ENCODE results near the gene ZNF335.
"Not testable (repeated sequence)": the region's sequence is repeated elsewhere in the genome, so short reads cannot be mapped to it uniquely, and the experiment has no call there.

ZNF335 gene

DNA sequence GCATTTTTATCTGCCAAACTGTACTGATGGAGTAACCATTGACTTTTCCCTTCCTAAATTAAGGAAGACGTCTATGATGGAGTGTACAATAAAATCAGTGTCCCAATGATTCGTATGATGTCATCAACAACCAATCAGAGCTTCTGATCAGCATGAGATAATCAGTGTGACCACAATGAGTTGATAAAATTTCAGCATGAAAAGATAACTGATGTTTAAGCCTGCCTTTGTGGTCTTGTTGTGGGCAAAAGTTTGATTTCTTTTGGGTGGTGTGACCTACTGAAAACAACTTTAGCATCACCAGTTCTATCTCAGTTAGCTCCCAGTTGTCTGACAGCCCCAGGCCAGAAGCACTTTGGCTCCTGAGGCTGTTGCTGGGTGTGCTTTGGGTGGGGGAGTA is 34.2 kb downstream of the ZNF335 start:
- Histone ChIP-seq H3K36me3 (ENCODE audit: control insufficient read depth in 1 of 2, insufficient read depth in 2 of 2, low read length in 2 of 2) (peaks cover 36 to 60% of the 10 kb centered on the region in 2 donors), H3K27ac (ENCODE audit: low read length) (no peak overlapping the region), H3K4me3 (ENCODE audit: low read depth in 1 of 2, low read length in 2 of 2) (no peak overlapping the region), H3K27me3 (ENCODE audit: low read depth, low read length) (no peaks in the 10 kb centered on the region), H3K4me1 (ENCODE audit: control insufficient read depth in 1 of 2, insufficient read depth in 2 of 2, low read length in 2 of 2) (peaks cover 0 to 29% of the 10 kb centered on the region in 2 donors), H3K9me3 (ENCODE audit: control insufficient read depth in 1 of 2, low read length in 2 of 2) (no peaks in the 10 kb centered on the region)

DNA sequence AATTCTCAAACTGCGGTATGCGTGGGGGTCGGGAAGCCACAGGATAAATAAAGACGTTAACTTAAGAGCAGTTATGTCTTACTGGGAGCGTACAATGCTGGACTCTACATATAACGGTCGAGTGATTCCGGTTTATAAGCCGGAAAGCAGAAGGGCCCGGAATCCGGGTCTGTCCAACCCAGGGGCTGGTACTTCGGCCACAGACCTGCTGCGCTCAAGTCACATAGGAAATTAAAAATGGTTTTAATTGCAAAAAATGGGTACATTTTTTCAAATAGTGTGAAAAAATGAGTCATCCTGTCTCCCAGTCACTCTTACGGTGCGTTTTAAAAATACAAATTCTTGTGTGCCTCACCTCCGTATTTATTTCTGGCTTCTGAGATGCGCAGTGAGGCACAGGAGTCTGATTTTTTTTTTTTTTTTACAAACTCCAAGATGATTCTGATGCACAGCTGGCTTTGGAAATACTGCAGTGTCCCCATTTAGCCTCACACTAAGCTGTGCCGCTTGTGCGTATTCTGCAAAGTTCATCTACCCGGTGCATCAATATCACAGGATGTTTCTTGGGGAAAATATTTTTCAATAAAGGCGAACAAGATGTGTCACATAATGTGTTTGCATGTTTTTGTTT is 36.5 kb downstream of the ZNF335 start:
- Histone ChIP-seq H3K27me3 (ENCODE audit: low read depth, low read length) (no peaks in the 10 kb centered on the region), H3K9me3 (ENCODE audit: control insufficient read depth in 1 of 2, low read length in 2 of 2) (no peaks in the 10 kb centered on the region), H3K4me3 (ENCODE audit: low read depth in 1 of 2, low read length in 2 of 2) (peak overlapping the region; percentile 87 to 93), H3K4me1 (ENCODE audit: control insufficient read depth in 1 of 2, insufficient read depth in 2 of 2, low read length in 2 of 2) (peaks cover 0 to 30% of the 10 kb centered on the region in 2 donors), H3K36me3 (ENCODE audit: control insufficient read depth in 1 of 2, insufficient read depth in 2 of 2, low read length in 2 of 2) (peaks cover 33 to 45% of the 10 kb centered on the region in 2 donors), H3K27ac (ENCODE audit: low read length) (peak overlapping the region; percentile 95)

DNA sequence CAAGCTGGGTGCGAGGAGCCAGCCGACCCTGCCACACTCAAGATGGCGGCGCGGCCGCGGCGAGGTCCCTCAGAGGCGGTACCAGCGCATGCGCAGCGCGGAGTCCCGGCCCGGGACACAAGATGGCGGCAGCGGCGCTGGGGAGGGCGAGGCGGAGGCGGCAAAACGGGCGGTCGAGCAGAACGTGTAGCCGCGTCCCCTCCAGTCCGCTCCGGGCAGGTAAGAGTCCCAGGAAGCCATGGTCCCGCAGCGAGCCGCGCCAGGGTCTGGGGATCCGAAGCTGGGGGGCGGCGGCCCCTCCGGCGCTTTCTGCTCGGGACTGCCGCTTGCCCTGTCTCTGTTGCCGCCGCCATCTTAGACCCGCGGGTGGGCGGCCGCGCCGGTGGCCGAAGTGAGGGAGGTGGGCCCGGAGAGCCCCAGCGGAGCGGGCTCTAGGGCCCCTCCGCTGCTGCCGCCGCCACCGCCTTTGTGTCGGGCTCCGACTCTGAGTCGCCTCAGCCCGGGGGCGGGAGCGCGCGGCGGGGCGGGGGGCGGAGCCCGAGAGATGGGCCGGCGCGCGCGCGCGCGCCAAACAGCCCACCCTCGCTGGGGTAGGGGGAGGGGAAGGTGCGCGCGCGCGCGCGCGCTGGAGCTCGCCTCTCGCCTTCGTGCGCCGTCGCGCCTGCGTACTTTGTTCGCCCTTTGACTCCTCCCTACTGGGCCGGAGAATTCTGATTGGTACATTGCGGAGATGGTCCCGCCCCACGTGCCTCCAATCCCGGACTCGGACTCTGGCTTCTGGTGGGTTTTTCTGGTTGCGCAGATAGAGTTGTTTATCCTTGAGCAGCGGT is 37.2 kb downstream of the ZNF335 start, which contains the start of gene PCIF1:
PCIF1 (plus strand) TSS at position 98 of the 830 bp plus-strand sequence. CDS start 4,317 bp downstream, outside the sequence.
- H3K27ac ChIP-seq (ENCODE audit: low read length) = peak within 1 kb of the TSS; percentile 95
- peaks cover 0 to 30% of the 10 kb centered on the region in 2 donors for H3K4me1 ChIP-seq (ENCODE audit: control insufficient read depth in 1 of 2, insufficient read depth in 2 of 2, low read length in 2 of 2)
- peak within 1 kb of the TSS; percentile 87 to 96 for H3K4me3 ChIP-seq (ENCODE audit: low read depth in 1 of 2, low read length in 2 of 2)
- H3K9me3 ChIP-seq (ENCODE audit: control insufficient read depth in 1 of 2, low read length in 2 of 2) = no peaks in the 10 kb centered on the region
- no peaks in the 10 kb centered on the region for H3K27me3 ChIP-seq (ENCODE audit: low read depth, low read length)
- peaks cover 26 to 38% of the 10 kb centered on the region in 2 donors for H3K36me3 ChIP-seq (ENCODE audit: control insufficient read depth in 1 of 2, insufficient read depth in 2 of 2, low read length in 2 of 2)

DNA sequence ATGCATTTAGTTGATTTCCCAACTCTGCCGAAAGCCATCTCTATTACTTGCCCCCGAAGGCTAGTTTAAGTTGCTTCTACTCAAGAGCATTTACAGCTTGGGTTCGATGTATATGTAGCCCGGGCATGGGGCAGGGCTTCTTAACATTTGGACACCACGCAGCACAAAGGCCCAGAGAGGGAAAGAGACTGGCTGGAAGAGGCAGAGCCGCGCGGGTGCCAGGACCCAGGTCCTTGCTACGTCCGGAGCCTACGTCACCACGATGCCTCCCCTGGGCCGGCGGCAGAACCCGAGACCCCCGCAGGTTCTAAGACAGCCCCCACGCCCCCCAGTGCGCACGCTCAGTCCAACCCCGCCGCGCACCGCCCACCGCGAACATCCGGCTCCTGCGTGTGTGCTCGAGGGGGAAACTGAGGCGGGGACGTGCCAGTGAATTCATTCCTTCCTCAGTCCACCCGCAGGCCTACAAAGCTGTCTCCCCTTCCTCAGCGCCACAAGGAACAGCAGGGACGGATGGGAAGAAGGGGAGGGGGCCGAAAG is 37.9 kb downstream of the ZNF335 start:
- Histone ChIP-seq H3K36me3 (ENCODE audit: control insufficient read depth in 1 of 2, insufficient read depth in 2 of 2, low read length in 2 of 2) (peaks cover 19 to 31% of the 10 kb centered on the region in 2 donors), H3K4me1 (ENCODE audit: control insufficient read depth in 1 of 2, insufficient read depth in 2 of 2, low read length in 2 of 2) (peaks cover 0 to 30% of the 10 kb centered on the region in 2 donors), H3K27me3 (ENCODE audit: low read depth, low read length) (no peaks in the 10 kb centered on the region), H3K4me3 (ENCODE audit: low read depth in 1 of 2, low read length in 2 of 2) (peak overlapping the region; percentile 87 to 96), H3K27ac (ENCODE audit: low read length) (peak overlapping the region; percentile 95), H3K9me3 (ENCODE audit: control insufficient read depth in 1 of 2, low read length in 2 of 2) (no peaks in the 10 kb centered on the region)

DNA sequence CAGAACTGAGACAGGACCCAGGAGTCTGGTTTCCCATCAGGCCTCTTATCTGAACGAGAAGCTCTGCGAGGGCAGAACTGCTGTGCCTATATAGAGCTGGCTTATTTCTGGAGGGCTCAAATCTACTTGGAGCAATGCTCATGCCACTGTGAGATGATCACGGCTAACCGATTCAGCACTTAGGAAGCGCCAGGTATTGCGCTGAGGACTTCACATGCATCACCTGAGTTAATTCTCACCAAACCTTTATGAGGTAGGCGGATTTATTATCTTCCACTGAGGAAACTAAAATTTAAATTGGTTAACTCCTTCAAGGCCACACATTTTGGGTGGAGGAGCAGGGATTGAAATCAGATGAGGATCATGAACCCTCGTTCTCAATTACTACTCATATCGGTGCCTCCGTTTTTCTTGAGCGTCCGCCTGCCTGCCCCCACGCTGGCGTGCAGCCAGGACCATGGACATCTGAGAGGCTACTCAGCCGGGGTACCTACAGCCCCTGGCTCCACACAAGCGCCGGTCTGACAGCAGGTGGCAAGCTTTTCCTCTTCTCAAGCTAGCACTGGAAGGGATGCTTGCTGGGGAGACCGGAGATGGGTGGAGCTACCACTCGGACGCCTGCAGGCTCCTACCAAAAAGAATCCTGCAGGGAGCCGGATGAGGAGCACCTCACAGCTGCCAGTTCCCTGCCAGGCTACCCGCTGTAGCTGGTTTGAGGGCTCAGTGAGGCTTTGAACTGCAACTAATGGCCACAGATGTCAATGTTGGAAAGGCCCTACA is 38.5 kb downstream of the ZNF335 start:
- no peaks in the 10 kb centered on the region for H3K9me3 ChIP-seq (ENCODE audit: control insufficient read depth in 1 of 2, low read length in 2 of 2)
- peaks cover 12 to 24% of the 10 kb centered on the region in 2 donors for H3K36me3 ChIP-seq (ENCODE audit: control insufficient read depth in 1 of 2, insufficient read depth in 2 of 2, low read length in 2 of 2)
- no peaks in the 10 kb centered on the region for H3K27me3 ChIP-seq (ENCODE audit: low read depth, low read length)
- H3K4me1 ChIP-seq (ENCODE audit: control insufficient read depth in 1 of 2, insufficient read depth in 2 of 2, low read length in 2 of 2) = peaks cover 0 to 30% of the 10 kb centered on the region in 2 donors
- peak overlapping the region; percentile 87 to 96 for H3K4me3 ChIP-seq (ENCODE audit: low read depth in 1 of 2, low read length in 2 of 2)
- peak overlapping the region; percentile 95 for H3K27ac ChIP-seq (ENCODE audit: low read length)

DNA sequence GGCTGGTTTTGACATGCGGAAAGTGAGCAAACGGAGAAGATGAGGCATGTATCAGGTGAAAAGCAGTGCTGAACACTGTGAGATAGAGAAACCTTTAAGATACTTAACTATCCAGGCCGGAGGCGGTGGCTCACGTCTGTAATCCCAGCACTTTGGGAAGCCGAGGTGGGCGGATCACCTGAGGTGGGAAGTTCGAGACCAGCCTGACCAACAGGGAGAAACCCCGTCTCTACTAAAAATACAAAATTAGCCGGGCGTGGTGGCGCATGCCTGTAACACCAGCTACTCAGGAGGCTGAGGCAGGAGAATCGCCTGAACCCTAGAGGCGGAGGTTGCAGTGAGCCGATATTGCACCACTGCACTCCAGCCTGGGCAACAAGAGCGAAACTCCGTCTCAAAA is 40.3 kb downstream of the ZNF335 start:
- peaks cover 0 to 22% of the 10 kb centered on the region in 2 donors for H3K4me1 ChIP-seq (ENCODE audit: control insufficient read depth in 1 of 2, insufficient read depth in 2 of 2, low read length in 2 of 2)
- H3K27ac ChIP-seq (ENCODE audit: low read length); H3K9me3 ChIP-seq (ENCODE audit: control insufficient read depth in 1 of 2, low read length in 2 of 2): not testable (repeated sequence)

DNA sequence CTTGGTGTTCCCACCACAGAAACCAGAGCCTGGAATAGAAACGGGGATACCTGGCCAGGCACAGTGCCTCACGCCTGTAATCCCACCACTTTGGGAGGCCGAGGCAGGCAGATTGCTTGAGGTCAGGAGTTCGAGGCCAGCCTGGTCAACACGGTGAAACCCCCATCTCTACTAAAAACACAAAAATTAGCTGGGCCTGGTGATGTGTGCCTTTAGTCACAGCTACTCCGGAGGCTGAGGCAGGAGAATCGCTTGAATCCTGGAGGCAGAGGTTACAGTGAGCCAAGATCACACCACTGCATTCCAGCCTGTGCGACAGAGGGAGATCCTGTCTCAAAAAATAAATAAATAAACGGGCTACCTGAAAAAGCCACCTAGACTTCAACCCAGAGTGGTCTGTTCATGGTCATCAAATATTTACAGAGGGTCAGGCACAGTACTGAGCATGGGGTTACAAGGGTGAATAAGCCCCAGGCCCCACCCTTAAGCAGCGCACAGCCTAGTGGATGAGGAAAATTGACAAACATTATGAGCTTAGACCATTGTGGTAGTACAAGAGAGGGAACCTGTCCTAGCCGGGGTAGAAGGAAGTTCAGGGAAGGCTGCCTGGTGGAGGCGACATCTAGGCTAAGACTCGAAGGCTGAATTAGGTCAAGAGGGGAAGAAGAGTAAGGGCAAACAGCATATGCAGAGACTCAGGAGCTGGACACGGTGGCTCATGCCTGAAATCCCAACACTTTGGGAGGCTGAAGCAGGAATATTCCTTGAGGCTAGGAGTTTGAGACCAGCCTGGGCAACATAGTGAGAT is 44.7 kb downstream of the ZNF335 start:
- Histone ChIP-seq H3K27me3 (ENCODE audit: low read depth, low read length) (no peaks in the 10 kb centered on the region), H3K4me1 (ENCODE audit: control insufficient read depth in 1 of 2, insufficient read depth in 2 of 2, low read length in 2 of 2) (peaks cover 0 to 4% of the 10 kb centered on the region in 2 donors), H3K9me3 (ENCODE audit: control insufficient read depth in 1 of 2, low read length in 2 of 2) (no peaks in the 10 kb centered on the region), H3K27ac (ENCODE audit: low read length) (no peak overlapping the region), H3K4me3 (ENCODE audit: low read depth in 1 of 2, low read length in 2 of 2) (no peak overlapping the region), H3K36me3 (ENCODE audit: control insufficient read depth in 1 of 2, insufficient read depth in 2 of 2, low read length in 2 of 2) (no peaks in the 10 kb centered on the region)

More for the DNA sequence above, 40.3 kb downstream of the ZNF335 start:
- peaks cover 0 to 10% of the 10 kb centered on the region in 2 donors for H3K36me3 ChIP-seq (ENCODE audit: control insufficient read depth in 1 of 2, insufficient read depth in 2 of 2, low read length in 2 of 2)
- not testable (repeated sequence) for H3K4me3 ChIP-seq (ENCODE audit: low read depth in 1 of 2, low read length in 2 of 2); H3K27me3 ChIP-seq (ENCODE audit: low read depth, low read length)

DNA sequence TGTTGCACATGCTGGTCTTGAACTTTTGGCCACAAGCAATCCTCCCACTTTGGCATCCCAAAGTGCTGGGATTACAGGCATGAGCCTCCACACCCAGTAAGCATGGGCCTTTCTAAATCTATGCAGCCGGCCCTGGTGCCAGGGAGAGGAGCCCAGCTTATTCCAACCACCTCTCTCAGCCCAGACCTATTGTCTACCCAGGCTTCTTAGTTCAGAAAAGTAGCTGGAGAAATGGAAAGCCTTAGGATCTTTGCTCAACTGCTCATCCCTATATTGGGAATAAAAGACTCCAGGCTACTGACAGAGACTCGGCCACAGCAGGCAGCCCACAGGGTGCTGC is 45.3 kb downstream of the ZNF335 start:
- peaks cover 0 to 4% of the 10 kb centered on the region in 2 donors for H3K4me1 ChIP-seq (ENCODE audit: control insufficient read depth in 1 of 2, insufficient read depth in 2 of 2, low read length in 2 of 2)
- H3K27me3 ChIP-seq (ENCODE audit: low read depth, low read length) = no peaks in the 10 kb centered on the region
- no peaks in the 10 kb centered on the region for H3K36me3 ChIP-seq (ENCODE audit: control insufficient read depth in 1 of 2, insufficient read depth in 2 of 2, low read length in 2 of 2)
- H3K9me3 ChIP-seq (ENCODE audit: control insufficient read depth in 1 of 2, low read length in 2 of 2) = no peaks in the 10 kb centered on the region
- H3K4me3 ChIP-seq (ENCODE audit: low read depth in 1 of 2, low read length in 2 of 2) = no peak overlapping the region
- H3K27ac ChIP-seq (ENCODE audit: low read length) = no peak overlapping the region

DNA sequence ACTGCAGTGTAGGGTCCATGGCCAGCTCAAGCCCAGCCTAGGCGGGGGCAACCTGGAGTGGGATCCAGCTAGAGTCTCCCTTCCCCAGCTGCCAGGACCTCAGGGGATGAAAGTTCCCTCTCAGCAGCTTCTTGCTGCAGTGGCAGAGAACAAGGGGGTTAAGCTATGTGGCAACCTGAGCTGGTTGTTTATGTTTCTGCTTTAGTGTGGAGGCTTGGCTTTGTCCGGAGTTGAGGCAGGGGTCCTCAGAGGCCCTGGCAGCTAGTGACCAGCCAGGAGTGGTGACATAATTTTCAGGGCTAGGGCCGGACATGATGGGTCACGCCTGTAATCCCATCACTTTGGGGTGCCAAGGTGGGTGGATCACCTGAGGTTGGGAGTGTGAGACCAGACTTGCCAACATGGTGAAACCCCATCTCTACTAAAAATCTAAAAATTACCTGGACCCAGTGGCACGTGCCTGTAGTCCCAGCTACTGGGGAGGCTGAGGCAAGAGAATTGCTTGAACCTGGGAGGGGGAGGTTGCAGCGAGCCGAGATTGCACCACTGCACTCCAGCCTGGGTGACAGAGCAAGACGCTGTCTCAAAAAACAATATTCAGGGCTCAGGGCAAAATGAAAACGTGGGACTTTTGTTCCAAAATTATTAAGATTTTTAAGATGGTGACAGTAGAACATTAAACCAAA is 46.0 kb downstream of the ZNF335 start:
- H3K9me3 ChIP-seq (ENCODE audit: control insufficient read depth in 1 of 2, low read length in 2 of 2) = no peaks in the 10 kb centered on the region
- H3K27ac ChIP-seq (ENCODE audit: low read length) = no peak overlapping the region
- H3K36me3 ChIP-seq (ENCODE audit: control insufficient read depth in 1 of 2, insufficient read depth in 2 of 2, low read length in 2 of 2) = no peaks in the 10 kb centered on the region
- H3K27me3 ChIP-seq (ENCODE audit: low read depth, low read length) = no peaks in the 10 kb centered on the region
- H3K4me3 ChIP-seq (ENCODE audit: low read depth in 1 of 2, low read length in 2 of 2) = no peak overlapping the region
- H3K4me1 ChIP-seq (ENCODE audit: control insufficient read depth in 1 of 2, insufficient read depth in 2 of 2, low read length in 2 of 2) = peaks cover 0 to 4% of the 10 kb centered on the region in 2 donors
